Liver (tissue), 9 donors: ENCODE data around the gene GRIN1. TPM values are rescaled to one million over a fixed set of nuclear protein-coding genes. Genes with fewer than 3 reads are reported as not detected.
A peak's percentile ranks its signal among the peaks of the same experiment; 100 is the strongest.
"Not testable (repeated sequence)": the region's sequence is repeated elsewhere in the genome, so short reads cannot be mapped to it uniquely, and the experiment has no call there.

Source experiments
- DNase-seq: peaks from one replicate; pipeline ENCODE4 v3.0.0-alpha.2; 2017; ENCODE audit warnings: low spot score
- H3K27ac ChIP-seq, 2 donors: one replicate each; pipeline ENCODE4 v1.7.0; 2013; ENCODE audit warnings: inconsistent platforms in 2 of 2, low read length in 2 of 2, control low read depth in 1 of 2, low read depth in 1 of 2, mild to moderate bottlenecking in 1 of 2
- H3K27me3 ChIP-seq, 4 donors: one replicate each; pipeline versions ENCODE4 v1.6.1 to v1.7.0; 2013; ENCODE audit warnings: low read length in 3 of 4, inconsistent platforms in 1 of 4, mild to moderate bottlenecking in 1 of 4, moderate library complexity in 1 of 4; ENCODE audit not compliant: control insufficient read depth in 4 of 4, insufficient read depth in 4 of 4
- H3K36me3 ChIP-seq, 4 donors: one replicate each; pipeline versions ENCODE4 v1.6.1 to v1.7.0; 2013; ENCODE audit warnings: low read length in 3 of 4, mild to moderate bottlenecking in 3 of 4, low read depth in 1 of 4, moderate library complexity in 1 of 4; ENCODE audit not compliant: control insufficient read depth in 4 of 4, insufficient read depth in 3 of 4
- H3K4me1 ChIP-seq, 4 donors: one replicate each; pipeline versions ENCODE4 v1.6.1 to v1.7.0; 2013; ENCODE audit warnings: low read length in 3 of 4, mild to moderate bottlenecking in 3 of 4, moderate library complexity in 1 of 4; ENCODE audit not compliant: control insufficient read depth in 4 of 4, insufficient read depth in 4 of 4
- H3K4me3 ChIP-seq, 3 donors: one replicate each; pipeline versions ENCODE4 v1.6.1 to v1.7.0; 2013; ENCODE audit warnings: low read length in 3 of 3, control low read depth in 1 of 3, low read depth in 1 of 3, mild to moderate bottlenecking in 1 of 3
- H3K9ac ChIP-seq, 2 donors: one replicate each; pipeline ENCODE4 v1.7.0; 2013; ENCODE audit warnings: low read length in 2 of 2, mild to moderate bottlenecking in 2 of 2, moderate library complexity in 2 of 2, control low read depth in 1 of 2, low read depth in 1 of 2
- H3K9me3 ChIP-seq, 4 donors: one replicate each; pipeline versions ENCODE4 v1.6.1 to v1.7.0; 2013; ENCODE audit warnings: low read length in 3 of 4; ENCODE audit not compliant: control insufficient read depth in 4 of 4
- ATF3 ChIP-seq: IDR thresholded peaks from 2 replicates; pipeline ENCODE4 v1.6.1; 2016; ENCODE audit warnings: antibody characterized with exemption
- FOXA1 ChIP-seq: IDR thresholded peaks from 2 replicates; pipeline ENCODE4 v1.6.1; 2016; ENCODE audit warnings: antibody characterized with exemption
- FOXA2 ChIP-seq: IDR thresholded peaks from 2 replicates; pipeline ENCODE4 v1.6.1; 2016; ENCODE audit warnings: antibody characterized with exemption
- HNF4A ChIP-seq, 2 donors: conservative IDR thresholded peaks; 2 replicates each; pipeline ENCODE4 v1.6.1; 2016; ENCODE audit warnings: antibody characterized with exemption in 2 of 2, mild to moderate bottlenecking in 2 of 2
- HNF4G ChIP-seq: IDR thresholded peaks from 2 replicates; pipeline ENCODE4 v1.6.1; 2016; ENCODE audit warnings: antibody characterized with exemption
- JUND ChIP-seq, 2 donors: IDR thresholded peaks; 2 replicates each; pipeline ENCODE4 v1.6.1; 2016; ENCODE audit warnings: antibody characterized with exemption in 2 of 2
- NR2F2 ChIP-seq: IDR thresholded peaks from 2 replicates; pipeline ENCODE4 v1.6.1; 2016; ENCODE audit warnings: antibody characterized with exemption
- RAD21 ChIP-seq, 2 donors: IDR thresholded peaks; 2 replicates each; pipeline ENCODE4 v1.6.1; 2016; ENCODE audit warnings: antibody characterized with exemption in 2 of 2, mild to moderate bottlenecking in 2 of 2
- REST ChIP-seq: IDR thresholded peaks from 2 replicates; pipeline ENCODE4 v1.6.1; 2016; ENCODE audit warnings: antibody characterized with exemption, mild to moderate bottlenecking
- RXRA ChIP-seq, 2 donors: IDR thresholded peaks; 2 replicates each; pipeline ENCODE4 v1.6.1; 2017 to 2018; ENCODE audit warnings: antibody characterized with exemption in 2 of 2, mild to moderate bottlenecking in 1 of 2
- SP1 ChIP-seq: IDR thresholded peaks from 2 replicates; pipeline ENCODE4 v1.6.1; 2018; ENCODE audit warnings: antibody characterized with exemption, mild to moderate bottlenecking
- TAF1 ChIP-seq: conservative IDR thresholded peaks from 2 replicates; pipeline ENCODE4 v1.6.1; 2016; ENCODE audit warnings: antibody characterized with exemption, mild to moderate bottlenecking
- YY1 ChIP-seq: IDR thresholded peaks from 2 replicates; pipeline ENCODE4 v1.6.1; 2016; ENCODE audit warnings: antibody characterized with exemption, mild to moderate bottlenecking
- ZBTB33 ChIP-seq: IDR thresholded peaks from 2 replicates; pipeline ENCODE4 v1.6.1; 2016; ENCODE audit warnings: antibody characterized with exemption
- WGBS: extraction: QIAGEN DNeasy Blood & Tissue Kit; methylation state at CpG from one replicate; pipeline ENCODE4 v1.1.7; 2013; 5-methylcytosine and 5-hydroxymethylcytosine counted together
- polyA plus RNA-seq, 2 donors: library from polyadenylated mRNA; stranded (reverse) in 1 of 2; unstranded in 1 of 2; fragments of 200-250 nt in 1 of 2; fragments of >200 nt in 1 of 2; fragmentation: Nextera tagmentation in 1 of 2; extraction: Ambion mirVana in 1 of 2; gene quantifications; one replicate each; pipeline versions ENCODE4 v1.2.1 to v1.2.3, GENCODE V29; 2013 to 2015
- total RNA-seq, 2 donors: library from RNA; depleted of rRNA; stranded (reverse); fragments of >200 nt; gene quantifications; one replicate each; pipeline ENCODE4 v1.2.3, GENCODE V29; 2014
- donor health status: healthy.
- donor health status: healthy.
- donor health status: healthy.
- donor health status: healthy.
- donor health status: healthy.

Gene GRIN1
- total and polyA plus RNA-seq, 4 donors: 0.05 TPM; not detected in 3

GRCh38 chr9:137129456-137130175 lies 9.3 kb upstream of the GRIN1 start (continued):
- no peak for TF ChIP-seq RXRA (IDR thresholded peaks at IDR 0.05)

GRCh38 chr9:137130176-137130755 lies 8.7 kb upstream of the GRIN1 start:
- no peak for TF ChIP-seq RAD21 (IDR thresholded peaks at IDR 0.05)
- TF ChIP-seq HNF4A (conservative IDR thresholded peaks at IDR 0.05): no peak
- TF ChIP-seq JUND (IDR thresholded peaks at IDR 0.05): no peak
- no peak for TF ChIP-seq ZBTB33
- TF ChIP-seq SP1: no peak
- TF ChIP-seq FOXA1: no peak
- TF ChIP-seq FOXA2: no peak
- no peak for TF ChIP-seq REST
- TF ChIP-seq HNF4G: no peak
- no peak for TF ChIP-seq NR2F2
- Histone ChIP-seq H3K9ac (no peak overlapping the region), H3K4me3 (peak overlapping the region; percentile 64 to 81 (median 77)), H3K9me3 (peaks cover 0 to 1% (median 0%) of the 10 kb centered on the region in 4 donors), H3K27me3 (no peaks in the 10 kb centered on the region), H3K36me3 (no peaks in the 10 kb centered on the region), H3K27ac (peak overlapping the region in 1 of 2 donors; percentile 20), H3K4me1 (peaks cover 6 to 28% (median 17%) of the 10 kb centered on the region in 4 donors)
- 14% methylated on average over 58 of the region's 58 CpGs for WGBS
- no peak for DNase-seq

GRCh38 chr9:137134191-137134590 lies 4.8 kb upstream of the GRIN1 start:
- no peak overlapping the region for H3K9ac ChIP-seq
- H3K27ac ChIP-seq: no peak overlapping the region
- H3K4me3 ChIP-seq: no peak overlapping the region
- TF ChIP-seq HNF4G (no peak), NR2F2 (no peak), ATF3 (no peak), TAF1 (no peak), YY1 (no peak), REST (no peak), RXRA (IDR thresholded peaks at IDR 0.05) (no peak), HNF4A (conservative IDR thresholded peaks at IDR 0.05) (no peak)
- no peak for DNase-seq
- H3K9me3 ChIP-seq: peaks cover 0 to 1% (median 0%) of the 10 kb centered on the region in 4 donors
- H3K4me1 ChIP-seq: peaks cover 0 to 6% (median 6%) of the 10 kb centered on the region in 4 donors
- no peaks in the 10 kb centered on the region for H3K36me3 ChIP-seq
- peaks cover 4 to 17% (median 10%) of the 10 kb centered on the region in 4 donors for H3K27me3 ChIP-seq
- WGBS: 70% methylated on average over 4 of the region's 4 CpGs

- not testable (repeated sequence) for H3K36me3 ChIP-seq, H3K9ac ChIP-seq, H3K4me3 ChIP-seq, H3K27ac ChIP-seq, H3K9me3 ChIP-seq, DNase-seq, H3K4me1 ChIP-seq
- H3K27me3 ChIP-seq: peaks cover 6 to 17% (median 11%) of the 10 kb centered on the region in 4 donors
- WGBS: 84% methylated on average over 9 of the region's 9 CpGs
These were observed 3.8 kb upstream of the GRIN1 start for GRCh38 chr9:137135154-137135553.
